Peyer's patch (tissue), 4 donors: Measurements from ENCODE around the gene H2BK1. TPM values are rescaled to one million over a fixed set of nuclear protein-coding genes. Genes with fewer than 3 reads are reported as not detected.

Experiments
- DNase-seq, 3 donors: peaks; one replicate each; pipeline ENCODE4 v3.0.0-alpha.2; 2017 to 2019
- H3K27ac ChIP-seq, 4 donors: fragments of 200-600 bp; sonication (generic); one replicate each; pipeline ENCODE4 v1.5.1; 2016 to 2019
- H3K27me3 ChIP-seq, 2 donors: fragments of 200-600 bp; sonication (generic); one replicate each; pipeline ENCODE4 v1.5.1; 2019
- H3K36me3 ChIP-seq, 3 donors: fragments of 200-600 bp; sonication (generic); one replicate each; pipeline ENCODE4 v1.5.1; 2016 to 2019
- H3K4me1 ChIP-seq, 4 donors: fragments of 200-600 bp; sonication (generic); one replicate each; pipeline ENCODE4 v1.5.1; 2016 to 2019
- H3K4me3 ChIP-seq, 4 donors: fragments of 200-600 bp; sonication (generic); 1 replicate in 3 of 4; 2 replicates in 1 of 4; pipeline ENCODE4 v1.5.1; 2016 to 2019; ENCODE audit warnings: mild to moderate bottlenecking in 1 of 4
- H3K9me3 ChIP-seq, 4 donors: fragments of 200-600 bp; sonication (generic); one replicate each; pipeline ENCODE4 v1.5.1; 2016 to 2019; ENCODE audit warnings: mild to moderate bottlenecking in 1 of 4
- CTCF ChIP-seq, 6 experiments: fragments of 450-650 bp in 4 of 6; fragments of 200-600 bp in 2 of 6; sonication (generic) in 1 of 6; IDR thresholded peaks; one replicate each; pipeline ENCODE4 v1.5.1; 2017 to 2019; ENCODE audit warnings: antibody characterized with exemption in 6 of 6, mild to moderate bottlenecking in 3 of 6, moderate library complexity in 1 of 6
- POLR2A ChIP-seq, 2 donors: fragments of 450-650 bp; IDR thresholded peaks; one replicate each; pipeline ENCODE4 v1.5.1; 2017; ENCODE audit warnings: antibody characterized with exemption in 2 of 2, mild to moderate bottlenecking in 2 of 2, moderate library complexity in 2 of 2
- total RNA-seq, 4 donors: library from RNA; depleted of rRNA; stranded (reverse); fragments of >200 nt; gene quantifications; one replicate each; pipeline ENCODE4 v1.1.0, GENCODE V29; 2016

The H2BK1 gene
- total RNA-seq, 4 donors from 2014 or later: not detected

DNA sequence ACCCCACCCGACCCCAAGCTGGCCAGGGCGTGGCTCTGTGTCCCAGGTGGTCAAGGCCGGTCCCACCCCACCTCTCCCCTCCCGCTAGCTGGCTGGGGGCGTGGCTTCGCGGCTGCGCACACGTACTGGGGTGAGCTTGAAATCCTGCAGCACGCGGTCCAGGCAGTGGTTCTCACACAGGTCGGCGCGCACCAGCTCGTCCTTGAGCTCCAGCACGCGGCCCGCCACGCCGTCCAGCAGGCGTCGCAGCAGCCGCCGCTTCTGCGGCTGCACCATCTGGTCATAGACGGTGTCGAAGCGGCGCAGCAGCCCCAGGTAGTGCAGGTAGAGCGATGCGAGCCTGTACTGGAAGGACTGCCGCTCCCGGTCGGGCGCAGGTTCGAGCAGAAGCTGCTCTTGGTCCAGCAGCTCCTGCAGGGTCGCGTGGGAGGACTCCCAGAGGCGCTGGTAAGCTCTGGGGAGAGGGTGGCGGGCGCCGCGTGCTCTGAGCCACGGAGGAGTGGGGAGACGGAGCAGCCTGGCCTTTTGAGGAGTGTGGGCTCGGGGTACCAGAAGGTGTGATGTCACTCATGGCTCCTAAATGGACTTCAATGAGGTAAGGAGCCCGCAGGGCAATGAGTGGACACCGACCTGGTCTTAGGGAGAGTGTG lies 5.8 kb downstream of the H2BK1 start:
- DNase-seq: no peak
- Histone ChIP-seq H3K27me3 (no peaks in the 10 kb centered on the region), H3K36me3 (no peaks in the 10 kb centered on the region), H3K9me3 (no peaks in the 10 kb centered on the region), H3K27ac (no peak overlapping the region), H3K4me3 (no peak overlapping the region), H3K4me1 (no peaks in the 10 kb centered on the region)
- TF ChIP-seq CTCF (IDR thresholded peaks at IDR 0.05) (peak in 1 of 6 experiments; percentile 19), POLR2A (IDR thresholded peaks at IDR 0.05) (no peak)

DNA sequence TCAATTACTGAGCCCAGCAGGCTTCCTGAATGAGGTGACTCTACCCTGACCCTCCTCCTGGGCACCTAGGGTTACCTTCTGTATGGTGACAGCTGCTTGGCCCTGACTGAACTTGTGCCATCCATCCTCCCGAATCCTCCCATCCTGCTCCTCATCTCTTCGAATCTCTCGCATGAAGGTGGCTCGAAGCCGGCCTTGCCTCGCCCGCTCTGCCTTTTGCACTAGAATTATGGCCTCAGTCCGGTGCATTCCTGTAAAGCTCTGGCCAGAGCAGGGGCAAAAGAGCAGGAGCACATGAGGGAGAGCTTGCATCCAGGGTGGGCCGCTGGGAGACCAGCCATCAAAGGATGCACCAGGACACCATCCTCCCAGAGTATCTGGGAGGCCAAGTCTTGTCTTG lies 7.5 kb downstream of the H2BK1 start:
- DNase-seq: no peak

DNA sequence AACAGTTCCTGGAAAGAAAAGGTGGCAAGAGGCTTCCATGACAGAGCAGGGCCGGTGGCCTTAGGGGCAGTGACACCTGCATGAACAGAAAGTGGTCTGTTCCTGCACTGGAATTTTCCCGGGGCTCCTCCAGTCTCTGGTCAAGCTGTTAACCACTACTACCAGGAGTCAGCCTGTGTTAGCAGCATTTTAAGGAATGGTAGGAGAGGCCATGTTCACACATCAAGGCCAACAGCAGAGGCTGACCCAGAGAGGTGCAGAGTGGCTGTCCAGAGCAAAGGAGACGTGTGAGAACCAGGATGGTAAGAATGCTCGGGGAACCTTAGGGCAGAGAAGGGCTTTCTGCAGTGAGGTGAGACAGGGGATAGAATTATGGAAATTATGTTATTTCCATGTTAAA lies 8.5 kb downstream of the H2BK1 start:
- TF ChIP-seq CTCF (IDR thresholded peaks at IDR 0.05) (no peak), POLR2A (IDR thresholded peaks at IDR 0.05) (no peak)
- no peak overlapping the region for H3K4me3 ChIP-seq

More for the DNA sequence above, 7.5 kb downstream of the H2BK1 start:
- TF ChIP-seq CTCF (IDR thresholded peaks at IDR 0.05): no peak
- no peak for TF ChIP-seq POLR2A (IDR thresholded peaks at IDR 0.05)
- H3K36me3 ChIP-seq: no peaks in the 10 kb centered on the region
- H3K27me3 ChIP-seq: no peaks in the 10 kb centered on the region
- H3K4me1 ChIP-seq: no peaks in the 10 kb centered on the region
- no peak overlapping the region for H3K27ac ChIP-seq
- H3K4me3 ChIP-seq: no peak overlapping the region
- H3K9me3 ChIP-seq: no peaks in the 10 kb centered on the region

DNA sequence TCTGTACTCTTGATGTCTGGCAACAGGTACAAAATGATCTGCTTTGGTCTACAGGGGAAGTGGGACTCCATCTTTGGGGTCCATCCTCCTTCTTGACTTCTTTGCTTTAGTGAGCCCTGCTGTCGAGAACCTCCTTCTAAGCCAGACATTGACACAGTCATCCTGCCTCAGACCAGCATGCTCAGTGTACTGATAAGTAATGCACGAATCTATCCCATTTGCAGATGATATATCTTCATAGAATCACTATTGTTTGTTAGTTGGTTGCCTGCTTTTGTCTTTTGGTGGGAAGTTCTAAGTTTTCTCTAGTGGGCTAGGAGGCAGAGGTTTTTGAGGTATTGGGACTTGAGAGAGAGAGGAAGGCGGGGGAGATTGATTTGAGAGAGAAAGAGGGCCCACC lies 8.9 kb downstream of the H2BK1 start:
- H3K4me1 ChIP-seq: no peaks in the 10 kb centered on the region
- DNase-seq: no peak
- H3K36me3 ChIP-seq: no peaks in the 10 kb centered on the region
- no peaks in the 10 kb centered on the region for H3K27me3 ChIP-seq
- H3K4me3 ChIP-seq: no peak overlapping the region
- H3K9me3 ChIP-seq: no peaks in the 10 kb centered on the region
- H3K27ac ChIP-seq: no peak overlapping the region
- no peak for TF ChIP-seq POLR2A (IDR thresholded peaks at IDR 0.05)
- TF ChIP-seq CTCF (IDR thresholded peaks at IDR 0.05): no peak

More for the DNA sequence above, 8.5 kb downstream of the H2BK1 start:
- H3K4me1 ChIP-seq: no peaks in the 10 kb centered on the region
- no peaks in the 10 kb centered on the region for H3K9me3 ChIP-seq
- no peak overlapping the region for H3K27ac ChIP-seq
- DNase-seq: no peak
- H3K36me3 ChIP-seq: no peaks in the 10 kb centered on the region
- H3K27me3 ChIP-seq: no peaks in the 10 kb centered on the region

- no peaks in the 10 kb centered on the region for H3K27me3 ChIP-seq
- TF ChIP-seq CTCF (IDR thresholded peaks at IDR 0.05): no peak
- TF ChIP-seq POLR2A (IDR thresholded peaks at IDR 0.05): no peak
- H3K27ac ChIP-seq: no peak overlapping the region
- H3K9me3 ChIP-seq: no peaks in the 10 kb centered on the region
- no peak overlapping the region for H3K4me3 ChIP-seq
- no peaks in the 10 kb centered on the region for H3K36me3 ChIP-seq
- H3K4me1 ChIP-seq: no peaks in the 10 kb centered on the region
- DNase-seq: no peak
These were observed 11.1 kb downstream of the H2BK1 start for GRCh38 chr7:151198945-151199848.
